ENCODE data around the gene ACY1. TPM values are rescaled to one million over a fixed set of nuclear protein-coding genes. Genes with fewer than 3 reads are reported as not detected.

ACY1 gene
- total RNA-seq, 2 experiments from 2014 or later, result 4.9 TPM

- DNase-seq (no peak), ATAC-seq (ENCODE audit: poor library complexity) (no peak)
- ChIA-PET CTCF (interaction anchor here (1.0 kb wide), 1 partner anchor 86 kb away, joined by 7 read pairs; no protein-coding TSS in a partner anchor), POLR2A (interaction anchor here (1.1 to 1.6 kb wide), 2 partner anchors 19 to 86 kb away, joined by 3 read pairs; partner anchors contain the start of gene DUSP7)
- intact Hi-C loops (cut with DNase I, micrococcal nuclease), result loop anchor here in 1 of 2 experiments (2.0 kb wide), 1 partner anchor 86 kb away; no protein-coding TSS in a partner anchor
- Mint-ChIP-seq H3K4me1 (ENCODE audit: low read depth) (peaks cover 7% of the 10 kb centered on the region), H3K9me3 (no peaks in the 10 kb centered on the region), H3K27me3 (no peaks in the 10 kb centered on the region), H3K36me3 (ENCODE audit: low read depth) (no peaks in the 10 kb centered on the region), H3K27ac (no peak overlapping the region), H3K4me3 (no peak overlapping the region)
- Histone ChIP-seq H3K27ac (ENCODE audit: low read depth in 1 of 2, low read length in 2 of 2) (no peak overlapping the region), H3K9me3 (ENCODE audit: control insufficient read depth in 1 of 2, insufficient read depth in 1 of 2, low read length in 2 of 2) (no peaks in the 10 kb centered on the region), H3K4me1 (ENCODE audit: insufficient read depth, low read length) (peaks cover 6% of the 10 kb centered on the region), H3K36me3 (ENCODE audit: insufficient read depth, low read length) (no peaks in the 10 kb centered on the region), H3K4me3 (ENCODE audit: low read length) (no peak overlapping the region), H3K27me3 (ENCODE audit: control insufficient read depth in 1 of 2, insufficient read depth in 2 of 2, low read length in 2 of 2) (no peaks in the 10 kb centered on the region)
- no peak for TF ChIP-seq CTCF (IDR thresholded peaks at IDR 0.05)
Observed at GRCh38 chr3:52037291-52037690, 54.0 kb downstream of the ACY1 start.

GRCh38 chr3:52038227-52038626 is 54.9 kb downstream of the ACY1 start:
- Histone ChIP-seq H3K36me3 (ENCODE audit: insufficient read depth, low read length) (no peaks in the 10 kb centered on the region), H3K27me3 (ENCODE audit: control insufficient read depth in 1 of 2, insufficient read depth in 2 of 2, low read length in 2 of 2) (no peaks in the 10 kb centered on the region), H3K9me3 (ENCODE audit: control insufficient read depth in 1 of 2, insufficient read depth in 1 of 2, low read length in 2 of 2) (no peaks in the 10 kb centered on the region), H3K4me3 (ENCODE audit: low read length) (no peak overlapping the region), H3K27ac (ENCODE audit: low read depth in 1 of 2, low read length in 2 of 2) (no peak overlapping the region), H3K4me1 (ENCODE audit: insufficient read depth, low read length) (peaks cover 6% of the 10 kb centered on the region)
- H3K9me3 Mint-ChIP-seq, result no peaks in the 10 kb centered on the region
- intact Hi-C loops (cut with DNase I, micrococcal nuclease), result no loop called here
- ChIA-PET CTCF (interaction anchor here (0.5 kb wide), 1 partner anchor 37 kb away, joined by 3 read pairs; no protein-coding TSS in a partner anchor), POLR2A (interaction anchor here (1.1 kb wide), 1 partner anchor 18 kb away, joined by 3 read pairs; the partner anchor contains the start of gene DUSP7)
- DNase-seq (no peak), ATAC-seq (ENCODE audit: poor library complexity) (no peak)
- H3K36me3 Mint-ChIP-seq (ENCODE audit: low read depth), result no peaks in the 10 kb centered on the region
- H3K27ac Mint-ChIP-seq, result no peak overlapping the region
- H3K27me3 Mint-ChIP-seq, result no peaks in the 10 kb centered on the region
- no peak overlapping the region for H3K4me3 Mint-ChIP-seq
- no peak for TF ChIP-seq CTCF (IDR thresholded peaks at IDR 0.05)
- H3K4me1 Mint-ChIP-seq (ENCODE audit: low read depth), result peaks cover 7% of the 10 kb centered on the region

Other genes with a start within 250 kb of the ACY1 start
- gene IQCF6, start 204.3 kb upstream of the ACY1 start, total RNA-seq, result not detected
- gene IQCF2, start 121.9 kb upstream of the ACY1 start, total RNA-seq, result not detected
- gene IQCF5, start 107.9 kb upstream of the ACY1 start, total RNA-seq, result not detected
- not detected for gene IQCF1, start 80.2 kb upstream of the ACY1 start, total RNA-seq
- 1 to 10 TPM; 6.4 to 7.6 TPM for gene RRP9, start 41.6 kb upstream of the ACY1 start, total RNA-seq
- gene PARP3, start 41.2 kb upstream of the ACY1 start, total RNA-seq, result 1 to 10 TPM; 5.8 to 6.4 TPM
- not detected for gene GPR62, start 28.2 kb upstream of the ACY1 start, total RNA-seq
- gene PCBP4, start 16.1 kb upstream of the ACY1 start, total RNA-seq, result 10 to 100 TPM; 14.7 to 16.8 TPM
- 10 to 100 TPM; 52.4 to 58.2 TPM for gene ABHD14B, start 9.5 kb upstream of the ACY1 start, total RNA-seq
- 10 to 100 TPM in 1 of 2 experiments, 1 to 10 TPM in 1; 9.5 to 10.6 TPM for gene ABHD14A, start 8.5 kb upstream of the ACY1 start, total RNA-seq
- gene RPL29, start 12.4 kb downstream of the ACY1 start, total RNA-seq, result 1,000 to 10,000 TPM; 1,843 to 1,901 TPM
- gene DUSP7, start 73.0 kb downstream of the ACY1 start, total RNA-seq, result 1 to 10 TPM; 4.8 to 5.2 TPM
- under 1 TPM; 0.22 to 0.39 TPM for gene POC1A, start 170.9 kb downstream of the ACY1 start, total RNA-seq
- gene ALAS1, start 214.6 kb downstream of the ACY1 start, total RNA-seq, result 1 to 10 TPM; 6.0 to 7.0 TPM
- under 1 TPM; 0.08 to 0.17 TPM for gene TLR9, start 242.1 kb downstream of the ACY1 start, total RNA-seq